ENCODE data around the gene RNU1-2.
A peak's percentile ranks its signal among the peaks of the same experiment; 100 is the strongest.
"Not testable (repeated sequence)": the region's sequence is repeated elsewhere in the genome, so short reads cannot be mapped to it uniquely, and the experiment has no call there.

RNU1-2 gene

GRCh38 chr1:16888860-16889816 is 6.6 kb upstream of the RNU1-2 start:
- DNase-seq: no peak

GRCh38 chr1:16890539-16891021 is 5.2 kb upstream of the RNU1-2 start:
- not testable (repeated sequence) for DNase-seq

GRCh38 chr1:16891057-16891456 is 4.7 kb upstream of the RNU1-2 start:
- DNase-seq: not testable (repeated sequence)

- DNase-seq: not testable (repeated sequence)
Measured at GRCh38 chr1:16892978-16893525, 2.7 kb upstream of the RNU1-2 start.

- not testable (repeated sequence) for DNase-seq
Measured at GRCh38 chr1:16893796-16894195, 2.0 kb upstream of the RNU1-2 start.

- DNase-seq: not testable (repeated sequence)
Measured at GRCh38 chr1:16894338-16894737, 1.4 kb upstream of the RNU1-2 start.

GRCh38 chr1:16895233-16895597 is 565 bp upstream of the RNU1-2 start:
- not testable (repeated sequence) for DNase-seq

GRCh38 chr1:16896316-16897055 is 706 bp downstream of the RNU1-2 start:
- DNase-seq: not testable (repeated sequence)

GRCh38 chr1:16897653-16898052 is 1.9 kb downstream of the RNU1-2 start:
- not testable (repeated sequence) for DNase-seq

- DNase-seq: not testable (repeated sequence)
Measured at GRCh38 chr1:16898298-16898697, 2.5 kb downstream of the RNU1-2 start.

GRCh38 chr1:16899020-16899419 is 3.2 kb downstream of the RNU1-2 start:
- not testable (repeated sequence) for DNase-seq

GRCh38 chr1:16900751-16901150 is 5.0 kb downstream of the RNU1-2 start:
- DNase-seq: no peak

GRCh38 chr1:16901371-16901770 is 5.6 kb downstream of the RNU1-2 start:
- not testable (repeated sequence) for DNase-seq

GRCh38 chr1:16903054-16903453 is 7.3 kb downstream of the RNU1-2 start:
- no peak for DNase-seq

- DNase-seq: no peak
Measured at GRCh38 chr1:16903458-16903796, 7.6 kb downstream of the RNU1-2 start.

- DNase-seq: peak; percentile 92
Measured at GRCh38 chr1:16904560-16905109, 8.9 kb downstream of the RNU1-2 start.

- DNase-seq: no peak
Measured at GRCh38 chr1:16905110-16905867, 9.5 kb downstream of the RNU1-2 start.

- no peak for DNase-seq
Measured at GRCh38 chr1:16905868-16906702, 10.3 kb downstream of the RNU1-2 start.

GRCh38 chr1:16906873-16907272 is 11.1 kb downstream of the RNU1-2 start:
- DNase-seq: no peak

- no peak for DNase-seq
Measured at GRCh38 chr1:16907870-16908758, 12.3 kb downstream of the RNU1-2 start.
